ENCODE data around the gene ZDHHC8.
A peak's percentile ranks its signal among the peaks of the same experiment; 100 is the strongest.

ZDHHC8 gene, protein sequence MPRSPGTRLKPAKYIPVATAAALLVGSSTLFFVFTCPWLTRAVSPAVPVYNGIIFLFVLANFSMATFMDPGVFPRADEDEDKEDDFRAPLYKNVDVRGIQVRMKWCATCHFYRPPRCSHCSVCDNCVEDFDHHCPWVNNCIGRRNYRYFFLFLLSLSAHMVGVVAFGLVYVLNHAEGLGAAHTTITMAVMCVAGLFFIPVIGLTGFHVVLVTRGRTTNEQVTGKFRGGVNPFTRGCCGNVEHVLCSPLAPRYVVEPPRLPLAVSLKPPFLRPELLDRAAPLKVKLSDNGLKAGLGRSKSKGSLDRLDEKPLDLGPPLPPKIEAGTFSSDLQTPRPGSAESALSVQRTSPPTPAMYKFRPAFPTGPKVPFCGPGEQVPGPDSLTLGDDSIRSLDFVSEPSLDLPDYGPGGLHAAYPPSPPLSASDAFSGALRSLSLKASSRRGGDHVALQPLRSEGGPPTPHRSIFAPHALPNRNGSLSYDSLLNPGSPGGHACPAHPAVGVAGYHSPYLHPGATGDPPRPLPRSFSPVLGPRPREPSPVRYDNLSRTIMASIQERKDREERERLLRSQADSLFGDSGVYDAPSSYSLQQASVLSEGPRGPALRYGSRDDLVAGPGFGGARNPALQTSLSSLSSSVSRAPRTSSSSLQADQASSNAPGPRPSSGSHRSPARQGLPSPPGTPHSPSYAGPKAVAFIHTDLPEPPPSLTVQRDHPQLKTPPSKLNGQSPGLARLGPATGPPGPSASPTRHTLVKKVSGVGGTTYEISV

DNA sequence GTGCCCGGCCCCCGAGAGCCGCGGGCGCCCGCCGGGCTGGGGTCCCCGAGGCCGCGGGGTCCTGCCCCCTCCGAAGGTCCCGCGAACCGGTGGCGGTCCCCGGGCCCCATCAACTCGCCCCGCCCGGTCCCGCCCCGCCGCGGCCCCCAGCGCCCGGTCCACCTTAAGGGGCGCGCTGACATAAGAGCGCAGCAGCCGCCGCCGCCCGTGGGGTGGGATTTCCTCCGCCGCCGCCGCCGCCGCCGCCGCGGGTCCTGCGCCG is at the start of gene ZDHHC8:
Gene ZDHHC8, plus strand, starts transcription at position 208 of the 262 bp plus-strand sequence. CDS start 144 bp downstream, outside the sequence.
- peak in 1 of 2 donors; percentile 36 for DNase-seq (ENCODE audit: low read depth in 2 of 2)

DNA sequence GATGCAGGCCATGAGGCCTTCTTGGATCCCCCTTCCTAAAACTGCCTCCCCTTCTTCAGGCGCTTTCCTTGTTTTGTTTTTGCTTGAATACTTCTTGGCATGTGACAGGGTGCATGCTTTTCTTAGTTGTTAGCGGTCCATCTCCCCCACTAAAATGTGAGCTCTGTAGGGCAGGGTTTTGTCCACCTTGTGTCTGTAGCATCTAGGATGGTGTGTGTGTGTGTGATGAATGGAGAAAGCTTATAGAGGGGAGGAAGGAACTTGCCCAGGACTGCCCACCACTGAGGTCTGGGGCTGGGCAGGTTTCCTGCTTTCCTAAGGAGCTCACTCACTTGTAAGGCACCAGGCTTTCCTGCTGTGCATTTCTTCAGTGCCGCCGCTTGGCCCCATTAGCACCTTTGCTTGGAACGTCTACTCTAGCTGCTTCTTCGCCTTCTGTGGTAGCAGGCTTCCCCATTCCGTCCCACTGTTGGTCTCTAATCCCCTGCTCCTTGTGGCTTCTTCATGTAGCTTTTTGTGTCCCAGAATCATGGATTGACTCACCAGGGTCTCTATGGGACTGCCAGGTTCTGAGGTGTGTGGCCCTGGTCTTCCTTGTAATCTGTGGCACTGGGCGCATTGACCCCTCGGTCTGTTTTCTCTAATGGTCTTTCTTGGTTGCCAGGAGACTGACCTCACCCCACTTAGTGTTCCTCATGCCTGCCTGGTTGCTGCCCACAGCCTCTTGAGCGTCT is 48.3 kb upstream of the ZDHHC8 start:
- no peak for DNase-seq (ENCODE audit: low read depth in 2 of 2)

DNA sequence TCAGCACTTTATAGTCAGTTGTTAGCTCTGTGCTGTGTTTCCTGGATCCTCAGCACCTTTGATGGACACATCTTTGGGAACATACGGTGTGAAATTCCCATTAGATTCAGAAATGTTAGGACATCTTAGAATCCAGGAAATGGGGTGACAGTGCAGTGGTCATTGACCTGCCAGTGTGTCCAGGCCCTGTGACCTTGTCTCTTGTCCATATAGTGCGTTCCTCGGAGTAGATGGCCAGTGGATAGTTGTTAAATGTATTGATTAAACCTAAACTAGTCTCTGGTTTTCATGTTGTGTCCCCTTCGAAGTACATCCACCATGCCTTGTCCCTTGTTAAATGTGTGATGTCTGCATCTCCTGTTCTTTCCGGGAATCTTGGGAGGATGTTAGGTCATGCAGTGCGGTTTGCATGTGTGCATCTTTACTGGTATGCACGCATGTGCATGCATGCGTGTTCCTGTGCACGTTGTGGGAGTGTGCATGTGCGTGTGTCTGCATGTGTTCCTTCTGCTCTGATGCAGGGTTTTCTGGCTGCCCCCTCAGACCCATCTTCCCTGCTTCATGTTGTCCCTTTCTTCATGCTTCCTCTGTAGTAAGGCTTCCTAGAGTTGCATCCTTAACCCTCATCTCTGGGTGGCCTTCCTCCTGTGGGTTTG is 47.6 kb upstream of the ZDHHC8 start:
- DNase-seq (ENCODE audit: low read depth in 2 of 2), result no peak

DNA sequence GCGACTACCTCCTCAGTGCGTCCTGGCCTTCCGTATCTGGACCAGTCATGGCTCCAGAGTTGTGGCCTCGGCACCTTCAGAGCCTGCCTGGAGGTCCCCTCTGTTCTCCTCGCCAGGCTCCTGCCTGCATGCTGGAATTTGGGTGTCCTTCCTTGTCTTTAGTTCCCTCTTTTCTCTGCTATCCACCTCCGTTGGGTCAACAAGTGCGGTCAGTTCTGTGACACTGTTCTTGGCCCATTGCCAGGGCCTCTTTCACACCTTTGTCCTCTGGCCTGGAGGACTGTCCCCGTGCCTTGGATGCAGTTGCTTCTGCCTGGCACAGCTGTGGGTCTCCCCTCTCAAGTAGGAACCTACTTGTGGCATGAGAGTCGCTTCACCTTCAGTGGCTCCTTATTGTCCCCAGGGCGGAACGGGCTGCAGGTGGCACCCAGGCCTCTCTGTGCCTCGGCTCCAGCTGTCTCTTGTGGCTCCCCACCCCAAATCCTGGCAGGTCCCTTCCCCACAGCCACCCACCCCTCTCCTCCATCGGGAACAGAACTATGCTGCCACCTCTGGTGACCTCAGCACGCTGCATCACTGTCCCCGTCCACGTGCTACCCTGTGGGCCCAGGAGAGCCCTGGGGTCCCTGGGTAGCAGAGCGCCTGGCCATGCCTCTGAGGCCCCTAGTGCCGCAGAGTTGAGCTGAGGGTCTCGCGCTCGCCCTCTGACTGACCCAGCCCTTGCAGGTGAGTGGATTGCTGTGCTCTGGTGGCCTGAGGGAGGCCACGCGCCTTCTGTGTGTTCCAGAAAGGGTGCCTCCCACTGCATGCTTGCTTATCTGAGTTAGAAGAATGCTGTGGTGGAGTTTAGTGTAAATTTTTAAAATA is 46.8 kb upstream of the ZDHHC8 start:
- DNase-seq (ENCODE audit: low read depth in 2 of 2), result no peak

DNA sequence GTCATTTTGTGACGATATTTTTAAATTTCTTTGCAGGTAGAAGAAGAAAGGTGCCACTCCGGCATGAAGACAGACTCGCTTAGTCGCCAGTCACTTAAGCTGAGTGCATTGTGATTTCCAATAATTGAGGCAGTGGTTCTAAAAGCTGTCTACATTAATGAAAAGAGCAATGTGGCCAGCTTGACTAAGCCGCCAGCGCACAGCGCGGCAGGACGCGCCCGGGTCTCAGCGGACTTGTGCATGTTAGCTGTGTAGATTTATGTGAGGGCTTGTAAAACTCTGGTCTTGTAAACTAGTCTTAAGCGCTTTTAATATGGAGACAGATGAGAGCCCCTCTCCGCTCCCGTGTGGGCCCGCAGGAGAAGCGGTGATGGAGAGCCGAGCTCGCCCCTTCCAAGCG is 46.0 kb upstream of the ZDHHC8 start:
- no peak for DNase-seq (ENCODE audit: low read depth in 2 of 2)

DNA sequence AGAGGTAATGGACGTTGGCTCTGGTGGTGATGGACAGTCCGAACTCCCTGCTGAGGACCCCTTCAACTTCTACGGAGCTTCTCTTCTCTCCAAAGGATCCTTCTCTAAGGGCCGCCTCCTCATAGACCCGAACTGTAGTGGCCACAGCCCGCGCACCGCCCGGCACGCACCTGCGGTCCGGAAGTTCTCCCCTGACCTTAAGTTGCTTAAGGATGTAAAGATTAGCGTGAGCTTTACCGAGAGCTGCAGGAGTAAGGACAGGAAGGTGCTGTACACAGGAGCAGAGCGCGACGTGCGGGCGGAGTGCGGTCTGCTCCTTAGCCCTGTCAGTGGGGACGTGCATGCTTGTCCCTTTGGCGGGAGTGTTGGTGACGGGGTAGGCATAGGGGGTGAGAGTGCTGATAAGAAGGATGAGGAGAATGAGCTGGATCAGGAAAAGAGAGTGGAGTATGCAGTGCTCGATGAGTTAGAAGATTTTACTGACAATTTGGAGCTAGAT is 45.5 kb upstream of the ZDHHC8 start:
- no peak for DNase-seq (ENCODE audit: low read depth in 2 of 2)

DNA sequence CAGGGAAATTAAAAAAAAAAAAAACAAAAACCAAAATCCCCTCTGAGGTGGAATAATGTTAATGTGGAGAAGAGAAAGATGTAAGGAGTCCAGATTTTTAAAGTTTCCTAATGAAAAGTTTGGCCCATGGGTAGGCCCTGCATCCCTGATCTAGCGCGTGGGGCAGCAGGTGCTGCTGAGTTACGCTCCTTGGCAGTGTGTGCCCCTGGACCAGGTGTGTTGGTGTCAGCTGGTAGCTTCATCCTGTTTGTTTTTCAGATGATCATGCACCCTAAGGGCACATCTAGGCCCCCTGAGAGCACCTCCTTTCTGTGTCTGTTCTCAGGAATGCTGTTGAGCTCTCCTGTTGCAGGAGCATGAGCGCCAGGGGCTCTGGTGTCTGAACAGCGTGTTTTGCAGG is 44.8 kb upstream of the ZDHHC8 start:
- DNase-seq (ENCODE audit: low read depth in 2 of 2), result no peak

DNA sequence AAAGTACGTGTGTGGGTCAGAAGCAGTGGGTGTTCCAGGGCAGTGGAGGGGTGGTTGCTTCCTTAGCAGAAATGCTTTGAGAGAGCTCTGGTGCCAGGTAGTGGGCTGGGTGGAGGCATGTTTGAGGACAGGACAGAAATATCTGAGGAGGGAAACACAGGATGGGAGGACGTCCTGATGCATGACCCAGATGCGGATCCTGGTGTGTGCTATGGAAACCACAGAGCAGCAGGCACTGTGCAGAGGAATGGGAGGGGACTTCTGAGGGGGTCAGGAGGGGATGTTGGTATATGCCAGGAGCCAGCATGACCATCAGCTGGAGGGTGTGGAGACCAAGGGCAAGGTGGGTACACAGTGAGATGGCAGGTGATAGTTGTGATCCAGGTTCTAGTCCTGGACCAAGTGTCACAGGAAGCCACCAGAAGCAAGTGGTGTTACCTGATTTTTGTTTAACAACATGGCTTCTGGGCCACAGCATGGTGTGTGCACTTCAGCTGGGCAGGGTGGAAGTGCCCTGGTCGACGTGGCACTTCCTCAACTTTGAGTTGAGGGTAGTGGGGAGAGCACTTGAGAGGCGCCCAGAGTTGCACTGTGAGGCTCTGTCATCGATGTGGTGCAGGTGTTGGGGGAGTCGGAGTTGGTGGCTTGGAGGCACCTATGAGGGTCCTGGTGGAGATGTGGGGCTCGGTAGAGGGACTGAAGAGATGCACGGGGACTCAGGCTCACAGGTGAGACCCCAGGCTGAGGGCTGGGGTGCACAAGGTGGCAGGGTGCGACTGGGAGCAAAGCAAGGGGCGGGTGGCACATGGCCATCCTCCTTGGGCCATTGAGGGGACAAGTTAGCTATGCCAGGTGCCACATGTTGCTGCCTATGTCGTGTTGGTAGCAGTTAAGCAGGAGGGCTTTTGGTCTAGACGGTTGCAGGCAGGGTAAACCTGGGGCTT is 44.0 kb upstream of the ZDHHC8 start:
- DNase-seq (ENCODE audit: low read depth in 2 of 2), result no peak

DNA sequence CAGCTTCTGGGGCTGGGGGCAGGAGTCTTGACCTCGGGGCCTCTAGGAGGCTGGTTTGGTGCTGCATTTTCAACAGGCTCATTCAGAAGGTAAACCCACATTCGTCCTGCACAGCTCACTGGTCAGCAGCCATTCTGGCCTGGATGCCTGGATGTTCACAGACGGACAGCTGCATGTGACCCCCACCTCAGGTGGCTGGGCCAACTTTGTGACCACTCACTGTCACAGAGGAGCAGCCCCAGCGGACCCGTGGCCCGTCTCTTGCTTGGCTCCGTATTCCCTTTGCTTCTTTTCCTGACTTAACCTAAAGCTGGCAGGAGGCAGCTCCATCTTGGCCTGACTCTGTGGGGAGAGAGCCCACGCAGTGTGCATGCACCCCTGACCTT is 43.3 kb upstream of the ZDHHC8 start:
- no peak for DNase-seq (ENCODE audit: low read depth in 2 of 2)

DNA sequence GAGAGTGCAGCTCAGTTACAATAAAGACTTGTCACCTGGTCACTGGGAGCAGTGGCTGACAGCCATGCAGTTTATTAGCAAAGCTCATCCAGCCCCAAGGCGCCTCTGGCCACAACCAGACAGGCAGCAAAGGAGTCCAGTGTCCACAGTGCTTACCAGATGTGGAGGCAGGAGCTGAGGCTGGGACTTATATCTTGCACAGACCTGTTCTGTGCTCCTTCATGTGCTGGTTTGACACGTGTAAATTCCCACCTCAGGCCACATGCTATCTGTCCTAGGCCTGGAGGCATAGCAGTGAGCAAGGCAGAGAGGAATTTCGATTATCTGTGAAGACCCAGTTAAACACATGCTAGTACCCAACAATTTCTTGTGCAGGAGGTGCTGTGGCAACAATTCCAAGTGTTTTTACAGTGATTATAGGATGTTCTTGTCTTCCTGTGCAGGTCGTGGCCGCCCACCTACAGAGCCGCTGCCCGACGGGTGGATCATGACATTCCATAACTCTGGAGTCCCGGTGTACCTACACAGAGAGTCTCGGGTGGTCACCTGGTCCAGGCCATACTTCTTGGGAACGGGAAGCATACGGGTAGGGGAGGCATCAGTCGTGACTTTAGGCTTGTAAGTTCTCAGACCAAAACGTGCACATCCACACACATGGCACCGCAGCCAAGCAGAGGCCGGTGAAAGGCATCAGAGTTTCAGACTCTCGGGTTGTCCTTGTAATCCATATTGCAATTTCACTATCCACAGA is 42.2 kb upstream of the ZDHHC8 start:
- no peak for DNase-seq (ENCODE audit: low read depth in 2 of 2)

DNA sequence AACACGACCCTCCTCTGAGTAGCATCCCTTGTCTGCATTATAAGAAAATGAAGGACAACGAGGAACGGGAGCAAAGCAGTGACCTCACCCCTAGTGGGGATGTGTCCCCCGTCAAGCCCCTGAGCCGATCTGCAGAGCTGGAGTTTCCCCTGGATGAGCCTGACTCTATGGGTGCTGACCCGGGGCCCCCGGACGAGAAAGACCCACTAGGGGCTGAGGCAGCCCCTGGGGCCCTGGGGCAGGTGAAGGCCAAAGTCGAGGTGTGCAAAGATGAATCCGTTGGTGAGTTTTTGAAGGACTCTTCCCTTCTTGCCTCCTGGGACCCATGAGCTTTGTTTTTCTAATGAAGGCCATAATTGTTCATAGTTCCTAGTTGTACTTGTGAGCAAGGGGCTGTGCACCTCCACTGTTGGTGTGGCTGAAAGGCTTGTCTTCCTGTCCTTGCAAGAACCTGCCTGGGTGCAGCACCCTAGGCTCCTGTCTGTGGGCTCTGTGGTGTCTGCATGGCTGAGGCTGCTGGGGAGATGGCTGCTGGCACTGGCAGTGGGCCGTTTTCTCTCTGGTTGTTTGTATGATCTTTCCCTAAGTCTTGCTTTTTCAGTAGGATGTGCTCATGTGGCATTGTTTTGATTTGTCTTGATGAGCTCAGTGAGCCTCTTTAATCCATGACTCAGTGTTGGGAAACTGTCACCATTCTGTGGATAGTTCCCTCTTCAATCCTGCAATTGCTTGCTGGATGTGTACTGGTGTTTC is 41.5 kb upstream of the ZDHHC8 start:
- no peak for DNase-seq (ENCODE audit: low read depth in 2 of 2)

DNA sequence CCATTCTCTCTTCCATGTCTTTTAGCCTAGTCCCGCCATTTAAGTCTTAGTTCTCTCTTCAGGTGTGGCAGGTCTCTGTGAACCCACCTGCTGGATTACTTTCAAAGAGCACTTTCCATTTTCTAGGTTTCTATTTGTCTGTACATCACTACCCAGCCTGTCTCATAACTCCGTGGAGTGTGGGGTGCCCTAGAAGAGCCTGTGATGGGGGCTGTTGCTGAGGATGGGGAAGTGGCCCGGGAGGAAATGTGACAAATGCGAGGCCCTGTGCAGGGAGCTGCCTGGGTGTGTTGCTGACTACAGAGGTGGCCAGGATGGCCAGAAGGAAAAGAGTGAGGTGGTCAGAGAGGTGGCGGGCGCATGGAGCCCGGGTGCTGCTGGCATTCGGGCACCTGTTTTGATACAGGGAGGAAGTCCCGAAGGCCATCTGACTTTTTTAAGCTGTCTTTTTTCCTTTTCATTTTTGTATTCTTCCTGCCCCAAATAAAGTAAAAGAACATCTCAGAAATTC is 40.8 kb upstream of the ZDHHC8 start:
- DNase-seq (ENCODE audit: low read depth in 2 of 2), result no peak

DNA sequence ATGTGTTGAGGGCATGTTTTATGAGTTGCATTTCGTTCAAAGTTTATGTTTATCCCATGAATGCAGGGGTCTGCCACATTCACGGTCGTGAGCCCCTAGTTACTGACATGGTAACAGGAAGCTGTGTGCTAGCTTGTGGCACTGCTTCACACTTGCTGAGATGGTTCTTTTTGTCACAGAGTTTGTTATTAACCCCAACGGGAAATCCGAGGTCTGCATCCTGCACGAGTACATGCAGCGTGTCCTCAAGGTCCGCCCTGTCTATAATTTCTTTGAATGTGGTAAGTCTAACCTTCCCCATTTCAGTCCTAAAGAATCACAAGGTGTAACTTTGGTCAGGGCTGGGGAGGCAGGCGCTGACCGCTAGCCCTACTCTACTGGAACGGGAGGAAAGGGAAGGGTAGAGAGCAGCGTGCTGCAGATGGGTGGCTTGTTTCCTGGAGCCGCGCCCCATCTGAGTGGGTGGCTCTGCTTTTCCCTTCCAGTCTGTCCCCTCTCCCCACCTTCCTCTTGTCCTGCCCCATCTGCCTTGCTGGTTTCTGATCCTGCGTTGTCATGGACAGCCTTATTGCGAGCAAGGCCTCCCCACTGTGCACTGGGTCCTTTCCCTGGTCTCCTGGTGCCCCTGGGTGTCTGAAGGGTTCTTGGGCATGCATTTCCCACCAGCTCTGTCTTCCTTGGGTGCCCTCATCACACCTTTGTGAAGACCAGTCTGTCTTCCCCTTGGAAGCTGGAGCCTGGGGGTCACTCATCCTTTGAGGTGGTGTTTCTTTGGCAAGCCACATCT is 39.7 kb upstream of the ZDHHC8 start:
- no peak for DNase-seq (ENCODE audit: low read depth in 2 of 2)

DNA sequence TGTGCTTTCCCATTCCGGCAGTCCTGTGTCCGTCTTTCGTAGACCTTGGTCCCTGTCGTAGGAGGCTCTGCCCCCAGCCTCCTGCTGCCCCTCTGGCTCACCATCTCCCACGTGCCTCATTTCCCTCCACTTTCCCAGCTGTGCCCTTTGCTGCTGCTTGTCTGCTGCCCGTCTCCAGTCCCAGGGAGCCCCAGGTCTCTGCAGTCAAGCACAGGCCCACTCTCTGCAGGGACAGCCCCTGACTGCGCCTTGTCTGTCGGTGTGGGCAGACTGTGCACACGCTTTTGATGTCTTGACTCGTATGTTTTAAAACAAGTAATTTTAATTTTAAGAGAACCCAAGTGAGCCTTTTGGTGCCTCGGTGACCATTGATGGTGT is 39.1 kb upstream of the ZDHHC8 start:
- DNase-seq (ENCODE audit: low read depth in 2 of 2), result no peak

DNA sequence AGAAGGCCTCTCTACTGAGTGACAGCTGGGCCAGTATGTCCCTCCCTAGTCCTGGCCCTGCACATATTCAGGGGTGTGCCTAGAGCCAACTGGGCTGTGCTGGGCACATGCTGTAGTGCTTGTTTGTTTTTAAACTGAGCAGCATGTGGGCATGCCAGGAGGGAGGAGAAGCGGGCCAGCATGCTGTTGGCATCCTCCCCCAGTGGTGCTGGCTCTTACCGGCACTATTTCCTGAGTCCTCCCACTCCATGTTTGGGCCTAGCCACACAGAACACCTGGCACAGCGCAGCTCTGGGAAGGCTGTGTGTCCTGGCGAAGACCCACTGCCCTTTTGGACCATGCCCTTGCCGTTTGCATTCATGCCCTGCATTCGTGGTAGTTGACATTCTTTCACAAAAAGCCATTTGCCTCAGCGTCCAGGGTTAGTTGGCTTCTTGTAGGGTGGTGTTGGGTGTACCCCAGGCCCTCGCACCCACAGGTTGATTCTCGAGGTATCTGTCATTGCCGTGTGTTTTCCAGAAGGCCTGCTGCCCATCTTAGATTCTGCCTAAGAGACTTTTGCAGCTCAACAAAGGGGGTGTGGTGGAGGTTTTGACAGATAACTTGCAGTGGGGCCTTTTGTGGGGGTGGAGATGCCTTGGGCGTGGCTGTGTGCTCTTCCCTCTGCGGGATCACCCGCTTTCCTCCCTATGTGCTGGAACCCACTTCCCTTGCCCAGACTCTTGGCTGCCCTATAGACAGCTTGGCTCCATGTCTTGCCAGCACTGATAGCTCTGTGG is 38.0 kb upstream of the ZDHHC8 start:
- no peak for DNase-seq (ENCODE audit: low read depth in 2 of 2)

DNA sequence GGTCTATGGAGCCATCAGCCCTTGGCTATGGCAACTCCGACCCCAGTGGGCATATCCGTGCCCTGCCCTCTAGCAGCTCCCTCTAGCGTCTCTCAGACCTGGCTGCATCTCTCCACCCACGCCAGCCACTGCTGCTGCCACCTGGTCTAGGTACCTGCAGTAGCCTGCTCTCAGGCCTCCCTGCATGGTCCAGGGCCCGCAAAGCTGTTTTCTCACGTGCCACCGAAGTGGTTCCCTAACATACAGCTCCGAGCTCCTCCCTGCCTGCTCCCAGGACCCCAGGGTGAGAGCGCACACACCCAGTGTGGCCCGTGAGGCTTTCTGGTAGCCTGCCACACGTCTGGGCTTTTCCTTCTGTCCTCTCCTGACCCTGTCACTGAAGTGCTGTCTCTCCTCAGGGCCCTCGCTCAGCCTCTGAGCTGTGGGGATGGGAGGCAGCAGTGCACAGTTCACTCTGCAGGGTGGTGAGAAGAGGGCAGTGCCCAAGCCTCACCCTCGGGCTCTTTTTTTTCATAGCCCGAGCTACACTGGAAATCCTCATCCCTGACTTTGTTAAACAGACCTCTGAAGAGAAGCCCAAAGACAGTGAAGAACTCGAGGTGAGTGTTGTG is 37.3 kb upstream of the ZDHHC8 start:
- DNase-seq (ENCODE audit: low read depth in 2 of 2), result no peak
